Mesenteric fat pad (tissue), 1 donor: ENCODE data around the gene POP4. TPM values are rescaled to one million over a fixed set of nuclear protein-coding genes. Genes with fewer than 3 reads are reported as not detected.
"Not testable (repeated sequence)": the region's sequence is repeated elsewhere in the genome, so short reads cannot be mapped to it uniquely, and the experiment has no call there.

Source experiments
- DNase-seq: peaks from one replicate; pipeline ENCODE4 v3.0.0-alpha.2; 2020; ENCODE audit warnings: low spot score
- total RNA-seq: library from RNA; stranded (reverse); fragmentation: NEBNext Ultra II Directional; extraction: Animal tissue kit (Norgen Biotek cat#: 25700); gene quantifications from one replicate; pipeline ENCODE4 v1.2.1, GENCODE V29; 2021
- donor health status: DM: yes; HTN: yes; CAD: no.

The POP4 gene
- total RNA-seq, 1 donor from 2014 or later = 57.4 TPM

DNA sequence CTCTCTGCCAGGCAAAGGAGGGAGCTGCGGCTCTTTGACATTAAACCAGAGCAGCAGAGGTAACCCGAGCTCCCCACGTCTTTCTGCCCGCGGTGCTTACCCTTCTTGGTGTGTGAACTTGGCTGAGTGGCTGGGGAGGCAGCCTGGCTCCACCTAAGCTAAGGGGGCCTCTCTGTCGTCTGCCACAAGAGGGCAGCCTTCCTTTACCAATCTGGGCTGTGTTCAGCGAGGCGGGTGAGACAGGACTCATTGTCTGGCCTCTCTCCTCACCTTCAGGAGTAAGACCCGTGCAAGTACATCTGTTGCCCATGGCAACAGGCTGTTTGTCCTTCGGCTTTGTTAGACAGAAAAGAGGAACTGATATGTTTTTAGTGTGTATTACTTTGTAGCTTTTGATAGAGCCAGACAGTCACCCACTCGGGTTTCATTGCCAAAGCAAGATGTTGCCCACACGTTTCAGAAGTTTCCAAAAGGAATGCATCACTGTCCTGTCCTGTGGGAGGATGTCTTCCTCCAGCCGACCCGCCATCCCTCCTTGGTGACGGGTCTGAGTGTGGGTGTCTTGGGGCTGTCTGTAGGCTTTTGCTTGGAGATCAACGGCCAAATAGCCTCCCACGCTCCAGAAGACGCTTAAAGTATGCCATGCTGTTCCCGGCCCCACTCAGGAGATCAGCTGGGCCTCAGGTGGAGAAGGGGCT, 4.6 kb downstream of the POP4 start:
- DNase-seq = no peak

DNA sequence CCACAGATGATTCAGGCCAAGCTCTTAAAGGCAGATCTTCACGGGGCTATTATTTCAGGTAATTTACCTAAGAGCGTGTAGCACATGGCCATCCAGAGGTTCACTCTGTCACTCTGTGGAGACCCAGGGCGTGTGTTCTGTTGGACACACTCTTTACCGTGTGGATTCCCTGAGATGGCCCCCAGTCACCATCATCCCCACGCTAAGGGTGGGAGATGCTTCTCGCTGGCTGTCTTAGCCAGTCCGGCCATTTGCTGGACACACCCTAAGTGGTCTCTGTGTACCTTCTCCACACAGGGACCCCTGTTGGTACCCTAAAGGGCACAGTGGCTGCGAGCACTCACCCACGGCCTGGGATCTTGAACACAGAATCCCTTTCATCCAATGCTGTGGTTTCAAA, 6.0 kb downstream of the POP4 start:
- no peak for DNase-seq

DNA sequence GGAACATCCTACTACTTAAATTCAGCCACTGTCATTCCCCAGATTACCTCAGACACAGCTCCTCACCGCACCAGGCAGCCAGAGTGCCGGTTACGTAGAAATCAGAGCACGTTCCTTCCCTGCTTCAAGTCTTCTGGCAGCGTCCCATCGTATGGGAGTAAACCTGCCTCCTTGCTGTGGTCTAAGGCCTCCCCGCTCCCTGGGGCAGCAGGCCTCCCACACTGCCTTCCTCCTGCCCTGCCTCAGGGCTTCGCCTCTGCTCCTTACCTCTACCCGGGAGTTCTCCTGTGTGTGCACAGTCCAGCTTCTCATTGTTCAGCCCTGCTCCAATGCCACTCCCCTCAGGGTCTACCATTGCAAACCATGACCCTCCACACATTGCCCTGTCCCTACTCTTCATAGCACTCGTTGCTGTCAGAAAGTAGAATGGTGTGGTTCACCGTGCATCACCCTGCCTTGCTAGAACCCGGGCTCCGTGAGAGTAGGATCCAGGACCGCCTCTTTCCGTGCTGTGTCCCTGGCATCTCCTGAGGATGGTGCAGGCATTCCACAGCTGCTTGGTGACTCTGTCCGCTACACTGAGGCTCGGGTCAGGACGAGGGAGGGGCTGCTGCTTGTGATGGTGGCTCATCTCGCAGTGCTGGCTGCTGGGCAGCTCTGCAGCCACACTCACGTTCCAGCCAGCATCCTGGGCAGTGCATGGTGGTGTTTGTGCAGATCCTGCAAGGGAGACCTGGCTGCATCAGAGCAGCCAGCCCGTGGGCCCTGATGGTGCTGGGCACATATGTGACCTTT, 6.9 kb downstream of the POP4 start:
- DNase-seq = no peak

DNA sequence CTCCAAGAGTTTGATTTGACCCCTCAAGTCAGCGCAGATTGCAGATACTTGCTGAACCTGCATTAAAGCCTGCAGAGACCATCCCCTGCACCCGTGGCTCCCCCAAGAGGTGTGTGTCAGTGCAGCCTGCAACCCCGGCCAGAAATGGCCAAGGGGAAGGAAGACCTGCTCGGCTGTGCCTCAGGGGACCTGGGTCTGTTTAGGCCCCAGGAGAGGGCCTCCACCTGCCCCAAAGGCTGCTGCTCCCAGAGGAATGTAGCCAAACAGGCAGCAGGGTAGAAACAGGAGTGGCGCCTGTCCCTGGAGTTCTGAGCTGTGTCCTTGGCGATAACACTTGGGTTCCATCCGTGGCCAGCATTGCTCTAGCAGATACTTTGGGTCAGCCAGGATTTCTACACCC, 8.0 kb downstream of the POP4 start:
- DNase-seq = no peak

DNA sequence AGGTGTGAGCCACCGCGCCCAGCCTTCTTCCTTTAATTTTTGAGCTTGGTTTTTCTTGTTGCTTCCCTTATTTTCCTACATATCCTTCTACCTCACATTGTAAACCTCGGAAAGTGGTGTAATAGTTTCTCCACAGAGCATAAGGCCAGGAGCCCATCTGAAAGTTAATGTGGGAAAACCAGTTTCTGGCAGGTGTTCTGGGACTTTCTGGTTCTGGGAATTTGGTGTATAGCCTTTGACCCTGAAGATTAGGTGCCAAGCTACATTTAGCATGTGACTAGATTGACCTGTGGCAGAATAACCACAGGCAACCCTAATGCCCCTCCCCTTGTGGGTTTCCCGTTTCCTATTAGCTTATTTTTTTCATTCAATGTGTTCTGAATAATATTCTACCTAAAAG, 8.7 kb downstream of the POP4 start:
- no peak for DNase-seq

DNA sequence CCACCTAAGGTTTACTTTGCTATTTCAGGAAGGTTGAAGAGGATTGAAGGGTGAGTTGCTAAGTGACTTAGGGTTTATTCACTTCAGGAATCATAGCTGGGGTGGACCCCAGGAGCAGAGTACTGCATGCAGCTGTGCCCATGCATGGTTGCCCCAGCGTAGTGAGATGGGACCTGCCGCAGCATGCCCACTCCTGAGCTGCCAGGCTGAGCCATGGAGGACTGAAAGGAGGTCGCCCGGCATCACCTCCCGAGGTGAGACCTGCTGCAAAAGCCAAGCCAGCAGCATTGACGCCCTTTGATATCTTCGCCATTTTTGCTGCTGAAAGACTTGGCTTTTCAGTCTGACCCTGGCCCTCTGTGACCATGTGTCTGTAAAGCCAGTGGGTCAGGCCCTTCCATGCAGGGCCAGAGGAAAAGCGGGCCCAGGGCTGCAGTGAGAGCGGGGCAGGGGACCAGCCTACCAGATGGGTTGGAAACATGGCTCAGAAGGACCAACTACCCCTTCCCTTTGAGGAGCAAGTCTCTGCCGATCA, 9.9 kb downstream of the POP4 start:
- DNase-seq = no peak

DNA sequence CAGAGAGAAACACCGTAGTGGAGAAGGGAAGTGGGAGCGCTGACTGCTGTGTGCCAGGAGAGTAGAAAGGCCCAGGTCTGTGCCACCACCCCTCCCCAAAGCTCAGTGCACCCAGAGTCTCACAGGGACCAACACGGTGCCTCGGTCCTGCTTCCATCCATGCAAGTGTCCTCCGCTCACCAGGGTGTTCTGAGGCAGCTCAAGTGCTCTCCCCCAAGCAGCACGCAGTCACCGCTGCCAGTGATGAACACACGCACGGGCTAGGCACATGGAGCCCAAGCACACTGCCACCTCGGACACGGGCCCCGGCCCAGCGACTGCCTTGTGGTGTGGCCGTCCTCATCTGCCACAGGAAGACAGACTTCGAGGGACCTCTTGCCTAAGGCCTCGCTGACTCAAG, 10.5 kb downstream of the POP4 start:
- DNase-seq = no peak

DNA sequence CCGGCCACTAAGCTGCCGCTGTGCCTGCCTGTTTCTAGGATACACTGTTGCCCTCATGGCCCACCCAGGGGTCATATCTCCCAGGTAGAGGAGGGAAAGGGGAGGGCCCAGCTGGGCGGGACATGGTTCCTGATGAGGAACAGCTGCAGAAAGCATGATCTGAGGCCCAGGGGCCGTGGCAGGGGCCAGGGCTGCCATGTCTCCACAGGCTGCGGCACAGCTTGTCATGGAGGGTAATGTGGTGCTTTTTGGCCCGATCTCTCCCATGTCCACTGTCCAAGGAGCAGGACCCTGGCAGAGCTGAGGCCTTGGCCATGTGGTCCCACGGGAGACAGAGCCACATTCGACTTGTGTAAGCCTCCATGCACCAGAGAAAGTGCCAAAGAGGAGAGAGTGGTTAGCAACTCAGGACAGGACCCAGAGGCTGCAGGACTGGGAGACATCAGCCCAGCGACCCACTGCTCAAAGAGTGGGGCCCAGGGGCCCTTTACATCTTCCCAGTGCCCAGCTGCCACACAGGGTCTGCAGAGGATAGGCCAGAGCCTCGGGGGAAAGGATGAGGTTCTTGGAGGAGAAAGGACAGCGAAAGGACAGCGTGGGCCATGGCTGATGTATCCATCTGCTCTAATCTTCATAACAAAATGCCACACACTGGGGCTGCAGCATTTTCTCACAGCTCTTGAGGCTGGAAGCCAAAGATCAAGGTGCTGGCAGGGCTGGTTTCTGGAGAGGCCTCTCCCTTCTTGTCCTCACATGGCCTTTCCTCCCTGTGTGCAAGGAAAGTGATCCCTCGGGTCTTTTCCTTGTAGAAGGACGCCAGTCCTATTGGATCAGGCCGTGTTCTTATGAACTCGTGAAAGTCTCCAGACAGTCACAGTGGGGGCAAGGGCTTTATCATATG, 11.5 kb downstream of the POP4 start:
- DNase-seq = no peak

DNA sequence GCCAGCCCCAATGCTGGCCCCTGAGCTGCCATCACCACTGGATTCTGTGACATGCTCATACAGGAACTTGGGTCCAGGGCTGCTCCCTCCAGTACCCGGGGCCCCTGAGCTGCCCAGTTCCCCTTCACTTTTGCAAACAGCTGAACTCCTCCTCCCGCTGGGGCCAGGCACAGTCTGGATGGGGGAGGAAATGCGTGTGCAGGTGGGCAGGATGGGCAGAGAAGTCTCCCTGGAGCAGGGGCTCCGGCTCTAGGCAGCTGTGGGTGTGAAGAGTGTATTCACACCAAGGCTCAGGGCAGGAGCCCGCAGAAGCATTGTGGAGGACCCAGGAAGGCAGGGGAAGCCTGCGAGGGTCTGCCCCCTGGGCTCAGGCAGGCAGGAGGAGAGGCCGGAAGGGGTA, 12.4 kb downstream of the POP4 start:
- DNase-seq = no peak

DNA sequence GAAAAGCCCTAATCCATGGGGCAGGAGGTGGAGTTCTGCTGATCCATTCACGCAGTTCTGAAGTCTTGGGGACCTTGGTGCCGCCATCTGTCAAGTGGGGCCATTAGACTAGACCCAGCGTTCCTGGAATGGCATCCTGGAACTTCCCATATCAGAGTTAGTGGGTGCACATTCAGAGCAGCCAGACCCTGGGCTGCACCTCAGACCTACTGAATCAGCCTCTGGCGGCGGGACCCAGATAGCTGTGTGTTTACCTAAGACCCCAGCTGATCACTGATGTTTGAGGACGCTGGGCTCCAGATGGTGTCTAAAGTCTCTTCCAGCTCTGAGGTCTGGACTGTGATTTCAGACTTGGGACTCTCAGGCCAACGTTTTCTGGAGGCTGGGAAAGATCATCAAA, 12.8 kb downstream of the POP4 start:
- no peak for DNase-seq

DNA sequence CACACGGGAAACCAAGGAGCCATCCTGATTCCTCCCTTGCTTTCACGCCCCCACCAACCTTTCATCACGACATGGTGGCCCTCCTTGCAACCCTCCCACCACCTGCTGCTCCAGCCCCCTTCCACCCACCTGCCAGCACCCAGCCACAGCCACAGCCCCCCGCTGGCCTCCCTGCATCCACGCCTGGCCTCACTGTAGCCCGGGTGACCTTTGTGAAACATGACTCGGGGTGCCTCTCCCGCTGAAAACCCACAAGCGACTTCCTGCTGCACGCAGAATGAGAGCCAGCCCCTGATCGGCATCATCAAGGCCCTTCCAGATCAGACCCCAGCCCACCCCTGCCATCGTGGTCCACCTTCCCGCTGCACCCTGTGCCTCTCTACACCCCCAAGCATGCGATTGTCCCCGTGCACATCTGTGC, 14.9 kb downstream of the POP4 start:
- no peak for DNase-seq

DNA sequence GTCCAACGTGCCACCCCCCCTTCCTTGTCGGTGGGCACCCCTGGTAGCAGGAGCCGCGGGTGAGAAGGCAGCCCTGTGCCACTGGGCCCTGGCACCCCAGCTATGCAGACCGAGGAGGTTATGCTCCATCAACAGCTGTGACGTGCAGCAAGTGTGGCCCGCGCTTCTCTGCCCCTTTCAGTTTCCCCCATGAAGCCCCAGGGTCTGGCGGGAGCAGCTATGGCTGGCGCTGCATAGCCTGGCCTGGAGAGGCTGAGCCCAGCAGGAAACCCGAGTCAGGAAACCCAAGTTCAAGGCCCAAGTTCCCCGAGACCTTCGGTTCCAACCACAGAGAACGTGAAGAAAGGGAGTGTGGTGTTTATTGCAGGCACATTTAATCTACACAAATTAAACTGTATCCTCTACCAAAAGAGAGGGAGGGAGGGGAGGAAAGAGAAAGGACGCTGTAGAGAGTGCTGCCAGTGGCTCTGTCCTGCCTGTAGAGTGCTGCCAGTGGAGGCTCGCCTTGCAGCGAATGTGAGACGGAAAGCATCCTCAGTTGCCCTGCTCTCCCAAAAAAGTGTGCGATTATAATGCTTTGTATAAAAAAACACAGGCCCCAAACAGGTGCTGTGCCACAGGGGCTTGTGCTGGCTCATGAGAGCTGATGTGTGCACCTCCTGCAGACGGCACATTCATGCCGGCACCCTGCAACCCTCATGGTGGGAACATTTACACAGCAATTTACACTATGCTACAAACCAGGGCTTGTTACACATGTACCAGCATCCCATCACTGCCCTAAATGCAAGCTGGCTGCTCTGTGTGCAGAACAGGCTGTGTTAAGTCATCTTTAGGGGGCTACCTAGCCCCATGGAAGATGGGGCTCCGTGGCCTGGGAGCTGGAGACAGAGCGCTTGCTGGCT, 16.3 kb downstream of the POP4 start:
- DNase-seq = no peak

DNA sequence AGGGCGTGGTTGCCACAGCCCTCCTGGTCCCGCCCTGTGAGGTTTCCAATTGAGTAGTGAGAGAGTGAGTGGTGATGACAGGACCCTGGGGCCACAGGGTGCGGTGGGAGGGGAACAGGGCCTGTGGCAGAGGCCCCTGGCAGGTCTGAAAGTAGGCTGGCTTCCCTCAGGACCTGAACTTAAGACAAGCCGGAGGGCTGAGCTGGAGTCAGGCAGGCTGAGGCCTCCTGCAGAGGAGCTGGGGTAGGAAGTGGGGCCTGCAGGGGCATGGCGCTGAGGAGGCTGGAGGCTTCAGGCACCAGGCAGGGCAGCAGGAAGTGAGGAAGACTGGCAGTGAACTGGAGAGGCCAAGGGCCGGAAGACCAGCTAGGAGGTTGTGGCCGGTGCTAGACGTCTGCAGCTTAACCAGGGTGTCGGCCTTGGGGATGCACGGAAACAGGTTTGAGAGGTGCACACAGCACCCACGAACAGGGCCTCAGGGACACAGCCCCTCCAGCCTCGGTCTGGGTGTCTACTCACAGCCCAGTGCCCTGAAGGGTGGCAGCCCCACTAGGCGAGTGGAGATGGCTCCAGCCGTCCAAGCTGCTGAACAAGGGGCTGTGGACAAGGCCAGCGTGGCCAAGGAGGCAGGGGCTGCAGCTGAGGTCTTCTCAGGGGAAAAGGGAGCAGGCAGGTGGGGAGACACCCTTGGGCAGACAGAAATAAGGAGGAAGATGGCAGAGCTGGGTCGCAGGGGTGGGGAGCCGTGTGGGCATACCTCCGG, 17.8 kb downstream of the POP4 start:
- no peak for DNase-seq

DNA sequence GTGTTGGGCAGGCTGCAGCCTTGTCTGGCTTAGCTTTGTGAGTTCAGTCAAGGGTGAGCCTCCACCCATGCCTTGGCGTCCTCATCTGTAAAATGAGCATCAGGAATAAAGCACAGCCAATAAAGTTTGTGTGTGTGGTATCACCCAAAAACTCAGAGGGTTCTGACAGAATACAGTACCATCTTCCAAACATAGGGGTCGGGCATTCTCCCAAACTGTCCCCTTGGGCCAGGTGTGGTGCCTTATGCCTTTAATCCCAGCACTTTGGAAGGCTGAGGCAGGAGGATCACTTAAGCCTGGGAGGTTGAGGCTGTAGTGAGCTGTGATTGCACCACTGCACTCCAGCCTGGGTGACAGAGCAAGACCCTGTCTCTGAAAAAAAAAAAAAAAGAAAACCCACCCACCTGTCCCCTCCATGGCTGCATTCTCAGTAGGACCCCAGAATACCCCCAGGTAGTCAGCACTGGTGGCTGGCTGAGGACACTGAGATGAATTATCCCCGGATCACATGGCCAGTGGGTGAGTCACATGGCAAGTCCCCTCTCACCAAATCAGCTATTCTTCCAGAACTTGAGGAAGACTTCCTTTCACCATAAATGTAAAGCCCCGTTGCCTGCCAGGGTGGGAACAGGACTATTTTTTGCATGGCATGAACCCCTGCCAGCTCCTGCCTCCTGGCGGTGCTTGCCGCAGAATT, 18.6 kb downstream of the POP4 start:
- DNase-seq = no peak

DNA sequence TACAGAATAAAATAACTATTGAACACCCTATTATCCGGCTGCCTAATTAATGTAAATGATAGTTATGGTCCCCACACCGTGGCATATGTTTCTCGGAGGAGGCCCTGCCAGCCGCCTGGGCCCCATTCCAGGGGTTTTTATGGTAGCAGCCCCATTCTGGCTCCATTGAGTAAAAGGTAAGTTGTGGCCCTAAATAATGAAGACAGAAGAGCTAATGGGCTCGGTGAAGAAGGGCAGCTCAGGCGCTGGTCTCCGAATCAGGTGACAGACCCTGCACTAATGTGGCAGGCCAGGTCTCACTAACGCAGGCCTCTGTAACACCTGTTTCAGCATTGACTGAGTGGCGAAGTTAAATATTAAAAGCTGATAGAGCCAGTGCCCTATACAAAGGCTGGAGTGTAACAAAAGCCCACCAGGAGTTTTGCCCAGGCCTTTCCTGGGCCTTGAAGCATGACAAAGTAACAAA, 19.1 kb downstream of the POP4 start:
- DNase-seq = no peak

DNA sequence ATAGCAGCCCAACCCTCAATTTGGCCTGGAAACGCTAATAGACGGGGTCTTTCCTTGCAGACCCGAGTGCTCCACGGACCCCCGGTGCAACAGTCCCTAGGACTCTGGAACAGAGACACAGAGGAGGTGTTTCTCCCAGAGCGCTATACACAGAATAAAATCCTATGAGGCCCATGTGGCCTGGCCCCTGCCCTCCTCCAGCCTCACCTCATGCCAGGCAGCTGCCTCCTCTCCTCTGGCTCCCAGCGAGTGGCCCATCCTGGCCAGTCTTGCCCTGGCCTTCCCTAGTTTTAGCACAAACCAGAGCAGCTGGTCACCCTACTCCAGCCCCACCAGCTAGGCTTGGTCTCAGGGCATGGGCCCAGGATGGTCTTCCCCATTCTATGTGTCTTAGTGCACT, 20.3 kb downstream of the POP4 start:
- DNase-seq = no peak

DNA sequence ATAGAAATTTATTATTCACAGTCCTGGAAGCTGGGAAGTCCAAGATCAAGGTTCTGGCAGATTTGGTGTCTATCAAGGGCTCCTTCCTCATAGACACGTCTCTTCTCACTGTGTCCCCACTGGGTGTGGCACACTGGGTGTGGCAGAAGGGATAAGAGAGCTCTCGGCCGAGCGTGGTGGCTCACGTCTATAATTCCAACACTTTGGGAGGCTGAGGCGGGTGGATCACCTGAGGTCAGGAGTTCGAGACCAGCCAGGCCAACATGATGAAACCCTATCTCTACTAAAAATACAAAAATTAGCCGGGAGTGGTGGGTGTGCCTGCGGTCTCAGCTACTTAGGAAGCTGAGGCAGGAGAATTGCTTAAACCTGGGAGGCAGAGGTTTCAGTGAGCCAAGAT, 20.7 kb downstream of the POP4 start:
- DNase-seq = not testable (repeated sequence)

DNA sequence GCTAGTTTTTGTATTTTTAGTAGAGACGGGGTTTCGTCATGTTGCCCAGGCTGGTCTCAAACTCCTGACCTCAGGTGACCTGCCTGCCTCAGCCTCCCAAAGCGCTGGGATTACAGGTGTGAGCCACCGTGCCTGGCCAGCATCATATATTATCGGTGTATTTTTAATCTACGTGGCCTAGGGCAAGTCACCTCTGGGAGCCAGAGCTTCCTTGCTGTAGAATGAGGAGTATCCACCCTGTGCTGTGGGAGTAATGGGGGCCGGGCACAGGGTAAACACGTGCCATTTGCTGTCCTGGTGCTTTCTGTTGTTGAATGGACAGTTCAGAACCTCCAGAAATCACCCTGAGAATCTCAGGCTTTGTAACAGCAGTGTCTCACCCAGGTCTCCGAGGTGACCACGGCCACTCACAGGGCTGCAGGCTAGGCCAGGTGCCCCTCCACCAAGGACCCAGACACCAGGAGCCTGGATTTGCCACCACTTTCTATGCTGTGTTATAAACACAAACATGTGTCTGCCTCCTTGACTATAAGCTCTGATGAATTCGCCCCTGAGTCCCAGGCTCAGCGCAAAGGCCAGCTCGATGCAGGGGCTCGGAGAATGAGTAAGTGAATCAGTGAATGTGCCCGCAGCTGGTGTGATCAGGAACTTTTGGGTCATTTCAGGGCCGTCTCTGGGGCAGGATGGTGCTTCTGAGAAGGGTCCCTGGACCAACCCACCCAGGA, 22.7 kb downstream of the POP4 start:
- DNase-seq = no peak
